CD4-positive, alpha-beta T cell treated with Interleukin-17A for 1 hour (primary cell): Measurements from ENCODE around the gene TMEM176A.

Experiments
- DNase-seq: peaks from one replicate; pipeline ENCODE4 v3.0.0-alpha.2; 2020

Gene TMEM176A

DNA sequence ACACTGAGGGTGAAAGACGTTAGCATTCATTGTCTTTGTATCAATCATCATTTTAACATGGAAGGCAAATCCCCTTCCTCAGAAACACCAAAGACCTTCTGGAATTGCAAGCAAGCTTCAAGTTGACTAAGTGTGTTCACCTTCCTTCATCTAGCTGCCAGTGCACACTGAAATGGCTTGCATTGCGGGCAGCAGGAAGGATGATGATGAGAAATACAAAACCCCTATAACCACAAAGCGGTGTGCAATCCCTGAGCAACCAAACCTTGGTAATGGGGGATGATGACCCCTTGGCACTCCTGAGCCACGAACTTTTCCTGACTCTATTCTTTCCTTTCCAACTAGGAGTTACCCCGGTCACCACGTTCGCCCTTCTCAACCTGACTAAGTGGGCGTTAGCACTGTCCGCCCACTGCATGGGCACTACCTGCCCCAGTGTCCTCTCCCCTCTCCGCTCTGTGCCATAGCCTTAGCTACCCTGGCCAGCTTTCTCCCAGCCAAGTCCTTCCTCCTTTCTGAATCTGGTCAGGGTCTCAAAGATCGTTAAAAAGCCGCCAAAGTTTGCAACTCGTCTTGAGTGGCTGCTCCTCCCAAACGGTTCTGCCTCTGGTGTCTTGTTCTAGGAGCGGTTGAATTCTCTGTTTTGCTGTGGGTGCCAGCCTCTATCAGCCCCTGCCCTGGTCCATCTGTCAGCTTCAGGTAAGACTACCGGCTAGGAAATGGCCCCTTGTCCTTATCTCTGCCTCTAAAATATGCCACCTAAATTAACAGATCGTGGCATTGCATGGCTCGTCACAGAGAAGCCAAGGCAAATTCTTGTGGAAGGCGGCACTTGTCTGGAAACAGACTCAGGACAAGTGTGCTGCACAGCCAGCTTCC lies 51.2 kb downstream of the TMEM176A start:
- DNase-seq, result no peak

- no peak for DNase-seq
Measured at GRCh38 chr7:150852371-150852905, 51.9 kb downstream of the TMEM176A start, which contains the start of gene AOC1. TSS of gene AOC1 (plus strand) at chr7:150852517. CDS start at chr7:150856471, 3,954 bp downstream.

DNA sequence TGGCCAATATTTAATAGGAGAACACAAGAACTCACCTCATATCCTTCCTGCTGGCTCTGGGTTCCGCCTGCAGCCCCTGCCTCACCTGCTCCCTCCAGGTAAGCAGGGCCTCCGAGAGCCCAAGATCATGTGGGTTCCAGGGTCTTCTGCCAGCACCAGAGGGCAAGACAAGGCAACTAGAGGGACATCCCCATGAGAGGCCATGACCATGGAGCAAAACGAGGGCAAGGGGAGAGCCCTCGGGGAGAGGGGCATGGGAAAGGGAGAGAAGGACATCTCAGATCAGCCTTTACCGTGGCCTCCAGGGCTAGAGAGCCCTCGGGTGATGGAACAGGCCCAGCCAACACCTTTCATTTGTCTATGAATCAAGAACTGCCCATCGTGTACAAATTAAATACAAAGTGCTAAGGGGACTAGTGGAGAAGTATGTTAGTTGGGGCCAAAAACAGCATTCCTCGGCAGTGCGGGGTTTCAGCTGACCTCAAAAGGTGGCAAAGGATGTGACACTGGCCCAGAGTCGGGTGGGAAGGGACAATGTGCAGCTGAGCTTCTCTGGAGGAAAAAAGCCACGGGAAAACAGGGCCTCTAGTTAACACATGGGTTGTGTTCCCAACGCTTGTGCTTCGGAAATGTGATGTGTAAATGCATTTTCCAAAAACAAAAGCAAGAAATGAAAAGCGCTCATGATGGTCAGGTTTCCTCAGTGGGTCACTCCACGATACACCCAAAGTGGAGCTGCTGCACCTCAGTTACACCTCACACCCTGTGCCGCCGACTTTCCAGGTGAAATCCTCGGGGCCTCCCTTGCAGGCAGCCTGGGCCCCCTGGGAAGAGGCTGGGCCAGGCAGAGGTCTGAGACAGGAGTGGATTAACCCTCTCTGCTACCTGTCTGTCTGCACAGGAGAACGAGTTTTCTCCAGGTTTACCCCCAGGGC lies 53.8 kb downstream of the TMEM176A start:
- no peak for DNase-seq
